ENCODE measurements around the gene ESYT2.

ESYT2 gene

GRCh38 chr7:158802535-158803366, 26.6 kb downstream of the ESYT2 start:
- DNase-seq (ENCODE audit: low read depth) = no peak

DNA sequence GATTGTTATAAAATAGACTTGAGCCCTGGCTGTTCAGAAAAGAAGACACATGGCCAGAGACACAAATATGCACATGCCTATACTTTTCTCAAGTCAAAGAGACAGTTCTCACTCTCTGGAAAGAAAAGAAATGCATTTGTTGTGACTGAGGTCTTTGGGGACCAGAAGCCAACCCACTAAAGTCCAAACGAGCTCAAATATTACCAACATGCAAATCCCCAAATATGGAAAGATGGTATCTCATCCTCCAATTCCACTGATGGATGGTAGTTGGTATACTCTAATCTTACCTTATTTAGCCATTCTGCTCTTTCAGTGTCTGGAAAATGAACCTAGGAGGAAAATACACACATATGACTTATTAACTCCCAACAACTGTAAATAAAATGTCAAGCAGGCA, 30.6 kb downstream of the ESYT2 start:
- DNase-seq (ENCODE audit: low read depth) = no peak

GRCh38 chr7:158796667-158797066, 32.6 kb downstream of the ESYT2 start:
- DNase-seq (ENCODE audit: low read depth) = no peak

GRCh38 chr7:158795272-158795671, 34.0 kb downstream of the ESYT2 start:
- no peak for DNase-seq (ENCODE audit: low read depth)

GRCh38 chr7:158791107-158791506, 38.2 kb downstream of the ESYT2 start:
- DNase-seq (ENCODE audit: low read depth) = no peak

GRCh38 chr7:158789842-158790241, 39.5 kb downstream of the ESYT2 start:
- no peak for DNase-seq (ENCODE audit: low read depth)

DNA sequence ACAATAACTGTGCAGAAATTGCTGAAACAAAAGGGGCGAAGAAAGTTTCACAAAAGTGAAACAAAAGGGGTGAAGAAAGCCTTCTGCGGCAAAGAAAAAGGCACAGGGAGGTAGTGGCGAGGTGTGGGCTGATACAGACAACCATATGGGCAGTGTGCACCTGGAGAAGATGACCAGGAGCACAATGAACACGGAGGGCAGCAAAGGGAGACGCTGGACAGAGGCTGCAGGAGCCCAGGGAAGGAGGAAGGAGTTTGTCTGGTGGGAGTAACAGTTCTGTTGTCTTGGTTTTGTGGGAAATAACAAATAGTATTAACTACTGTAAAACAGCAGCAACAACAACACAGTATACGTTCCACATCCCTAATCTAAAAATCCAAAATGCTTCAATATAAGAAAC, 42.4 kb downstream of the ESYT2 start:
- no peak for DNase-seq (ENCODE audit: low read depth)

DNA sequence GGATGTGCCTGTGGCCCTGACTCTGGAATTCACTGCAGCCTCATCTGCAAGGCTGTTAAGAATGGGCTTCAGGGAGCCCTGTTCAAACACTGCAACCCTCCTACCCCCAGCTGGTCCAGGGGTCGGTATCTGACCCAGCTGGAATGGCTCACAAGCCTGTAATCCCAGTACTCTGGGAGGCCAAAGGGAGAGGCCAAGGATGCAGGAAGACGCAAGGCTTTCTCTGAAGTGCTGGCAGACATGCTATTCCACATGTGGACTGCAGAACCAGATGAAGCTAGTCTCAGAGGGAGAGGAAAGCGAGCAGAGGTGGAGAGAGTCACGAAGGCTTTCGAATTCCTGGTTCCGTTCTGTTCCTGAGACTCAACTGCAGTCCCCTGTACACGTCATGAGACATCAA, 45.0 kb downstream of the ESYT2 start:
- DNase-seq (ENCODE audit: low read depth) = no peak

DNA sequence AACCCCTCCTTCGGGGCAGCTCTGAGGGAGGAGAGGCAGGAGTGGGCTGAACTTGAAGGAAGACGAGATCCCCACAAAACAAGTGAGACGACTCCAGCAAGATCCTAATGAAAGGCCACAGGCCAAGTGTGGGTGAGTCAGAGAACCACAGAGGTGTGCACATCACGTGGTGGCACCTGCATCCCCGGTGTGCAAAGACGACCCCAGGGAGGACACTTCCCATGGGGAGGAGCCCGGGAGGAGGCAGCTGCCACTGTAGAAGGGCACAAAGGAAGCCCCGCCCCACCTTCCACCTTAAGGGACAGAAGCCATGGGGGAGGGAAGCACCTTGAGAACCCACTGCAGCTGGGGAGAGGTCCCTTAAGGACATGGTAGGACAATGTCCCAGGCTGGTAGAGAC, 45.7 kb downstream of the ESYT2 start:
- no peak for DNase-seq (ENCODE audit: low read depth)

DNA sequence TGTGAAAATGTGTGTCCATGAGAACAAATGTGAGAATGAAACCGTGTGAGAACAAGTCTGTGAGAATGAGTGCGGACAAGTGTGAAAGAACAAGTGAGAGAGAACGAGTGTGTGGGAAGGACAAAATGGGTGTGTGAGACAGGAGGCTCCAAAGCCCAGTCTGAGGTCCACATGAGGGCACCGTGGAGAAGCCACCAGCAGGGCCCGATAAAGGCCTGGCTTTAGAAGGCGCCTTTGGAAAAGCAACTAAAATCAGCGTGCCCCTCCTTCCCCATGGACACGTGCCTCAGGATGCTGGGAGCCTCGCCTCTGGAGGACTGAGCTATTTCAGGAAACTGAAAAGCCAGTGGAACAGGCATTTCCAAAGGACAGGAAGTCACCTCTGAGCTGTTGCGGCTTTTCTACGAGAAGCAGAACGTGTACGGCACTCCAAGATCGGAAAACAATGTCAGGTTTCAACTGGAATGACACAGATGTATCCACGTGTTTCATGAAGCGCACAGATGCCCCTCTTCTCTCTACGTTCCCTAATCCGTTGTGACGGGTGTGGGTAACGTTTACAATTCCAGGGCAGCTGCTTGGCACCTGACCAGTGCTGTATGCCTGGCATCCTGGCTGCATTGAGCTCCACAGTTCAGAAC, 46.4 kb downstream of the ESYT2 start:
- DNase-seq (ENCODE audit: low read depth) = no peak

DNA sequence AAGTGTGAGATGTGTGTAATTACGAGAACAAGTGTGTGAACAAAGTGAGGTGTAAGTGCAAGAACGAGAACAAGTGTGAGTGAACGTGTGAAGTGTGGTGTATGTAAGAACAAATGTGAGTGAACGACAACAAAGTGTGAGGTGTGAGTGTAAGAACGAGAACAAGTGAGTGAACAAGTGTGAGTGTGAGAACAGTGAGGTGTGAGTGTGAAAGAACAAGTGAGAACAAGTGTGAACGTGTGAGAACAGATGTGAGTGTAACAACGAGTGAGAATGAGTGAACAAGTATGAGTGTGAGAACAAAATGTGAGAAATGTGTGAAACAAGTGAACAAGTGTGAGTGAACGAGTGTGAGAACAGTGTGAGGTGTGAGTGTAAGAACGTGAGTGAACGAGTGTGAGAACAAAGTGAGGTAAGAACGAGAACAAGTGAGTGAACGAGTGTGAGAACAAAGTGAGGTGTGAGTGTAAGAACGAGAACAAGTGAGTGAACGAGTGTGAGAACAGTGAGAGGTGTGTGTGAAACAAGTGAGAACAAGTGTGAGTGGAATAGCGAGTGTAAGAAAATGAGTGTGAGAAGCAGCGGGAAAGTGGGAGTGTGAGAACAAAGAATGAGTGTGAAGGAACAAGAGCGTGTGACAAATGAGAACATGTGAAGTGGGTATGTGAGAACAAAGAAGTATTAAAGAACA, 47.2 kb downstream of the ESYT2 start:
- DNase-seq (ENCODE audit: low read depth) = no peak

GRCh38 chr7:158781217-158781973, 47.9 kb downstream of the ESYT2 start:
- DNase-seq (ENCODE audit: low read depth) = no peak

GRCh38 chr7:158779061-158780000, 50.0 kb downstream of the ESYT2 start:
- DNase-seq (ENCODE audit: low read depth) = no peak

DNA sequence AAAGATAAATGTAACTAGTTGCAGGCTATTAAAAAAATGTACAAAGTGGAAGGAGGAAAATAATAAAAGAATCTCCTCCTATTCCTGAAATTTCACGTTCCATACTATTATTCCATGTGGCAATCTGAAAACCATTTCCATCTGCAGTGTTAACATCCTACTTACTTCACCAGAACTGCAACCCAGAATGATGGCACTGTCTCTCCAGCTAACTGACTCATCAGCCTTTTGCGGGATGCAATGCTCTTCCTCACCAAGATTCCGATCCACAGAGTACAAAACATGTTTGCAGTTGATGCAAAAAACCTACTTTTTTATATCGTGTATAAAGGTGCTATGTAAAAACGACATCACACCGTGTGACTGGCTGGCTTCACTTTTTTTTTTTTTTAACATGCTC, 50.8 kb downstream of the ESYT2 start:
- DNase-seq (ENCODE audit: low read depth) = no peak

- no peak for DNase-seq (ENCODE audit: low read depth)
These were observed 51.5 kb downstream of the ESYT2 start for GRCh38 chr7:158777793-158778192.

- DNase-seq (ENCODE audit: low read depth) = no peak
These were observed 52.8 kb downstream of the ESYT2 start for GRCh38 chr7:158776474-158776873.

DNA sequence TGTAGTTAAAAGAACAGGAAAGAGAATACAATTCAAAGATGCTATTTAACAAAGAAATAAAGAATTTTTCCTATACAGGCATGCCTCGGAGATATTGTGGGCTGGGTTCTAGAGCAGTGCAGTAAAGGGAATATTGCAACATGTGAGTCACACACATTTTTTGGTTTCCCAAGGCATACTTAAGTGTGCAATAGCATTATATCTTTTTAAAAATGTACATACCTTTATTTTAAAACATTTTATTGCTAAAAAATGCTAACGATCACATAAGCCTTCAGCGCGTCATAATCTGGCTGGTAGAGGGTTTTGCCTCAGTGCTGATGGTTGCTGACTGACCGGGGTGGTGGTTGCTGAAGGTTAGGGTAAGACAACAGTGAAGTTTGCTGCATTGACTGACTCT, 54.4 kb downstream of the ESYT2 start:
- DNase-seq (ENCODE audit: low read depth) = no peak

GRCh38 chr7:158772916-158773315, 56.4 kb downstream of the ESYT2 start:
- no peak for DNase-seq (ENCODE audit: low read depth)

GRCh38 chr7:158771213-158771834, 58.0 kb downstream of the ESYT2 start:
- DNase-seq (ENCODE audit: low read depth) = no peak

DNA sequence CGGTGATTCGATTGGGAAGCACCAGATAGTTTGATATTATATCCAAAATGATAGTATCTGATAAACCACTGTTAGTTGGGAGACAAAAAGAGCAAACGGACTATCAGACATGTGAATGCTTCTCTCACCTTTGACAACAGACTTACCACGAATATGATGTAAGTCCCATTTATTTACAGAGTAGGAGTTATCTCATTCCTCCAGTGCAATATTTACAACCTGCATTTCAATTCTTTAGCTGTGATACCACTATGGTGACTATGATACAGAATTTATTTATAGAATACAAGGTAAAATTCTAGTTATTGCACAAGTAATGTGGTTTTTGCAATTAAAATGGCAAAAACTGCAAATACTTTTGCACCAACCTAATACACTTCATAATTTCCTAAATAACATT, 61.6 kb downstream of the ESYT2 start:
- no peak for DNase-seq (ENCODE audit: low read depth)

All from stimulated activated CD8-positive, alpha-beta memory T cell treated with anti-CD3 and anti-CD28 coated beads, Interleukin-12 subunit alpha, Interleukin-12 subunit beta, amount 100 ng/mL, for 4 hours (primary cell).